Left ventricle myocardium inferior (tissue), 1 donor: ENCODE data around the gene CALCA. TPM values are rescaled to one million over a fixed set of nuclear protein-coding genes. Genes with fewer than 3 reads are reported as not detected.
A peak's percentile ranks its signal among the peaks of the same experiment; 100 is the strongest.

Experiments
- DNase-seq: peaks from one replicate; pipeline ENCODE4 v3.0.0-alpha.2; 2020
- H3K27ac ChIP-seq: fragments of 200-600 bp; replicated peaks from 2 replicates; pipeline ENCODE4 v1.8.0; 2021
- H3K27me3 ChIP-seq: fragments of 200-600 bp; 2 replicates; pipeline ENCODE4 v1.8.0; 2021; ENCODE audit warnings: low read depth
- H3K36me3 ChIP-seq: fragments of 200-600 bp; 2 replicates; pipeline ENCODE4 v1.8.0; 2021
- H3K4me1 ChIP-seq: fragments of 200-600 bp; 2 replicates; pipeline ENCODE4 v1.8.0; 2021
- H3K4me3 ChIP-seq: fragments of 200-600 bp; 2 replicates; pipeline ENCODE4 v1.8.0; 2021; ENCODE audit warnings: mild to moderate bottlenecking, moderate library complexity
- H3K9me3 ChIP-seq: fragments of 200-600 bp; replicated peaks from 2 replicates; pipeline ENCODE4 v1.8.0; 2021
- intact Hi-C: fragments of 100-400 bp; cut with micrococcal nuclease; formaldehyde crosslinking; loops from one replicate; pipeline ENCODE4 v1.11.0; 2022
- total RNA-seq: library from RNA; stranded (reverse); fragmentation: NEBNext Ultra II Directional; extraction: Animal tissue kit (Norgen Biotek cat#: 25700); gene quantifications from one replicate; pipeline ENCODE4 v1.2.1, GENCODE V29; 2021
- TF ChIP-seq, protein P1 (sequence below): fragments of 200-600 bp; IDR thresholded peaks from 2 replicates; pipeline ENCODE4 v1.8.0; 2021; ENCODE audit warnings: antibody characterized with exemption, mild to moderate bottlenecking, borderline replicate concordance
- donor health status: DM: no; HTN: yes; CAD: no; lungs with severe emphysema.

CALCA gene
- total RNA-seq, 1 donor from 2014 or later: not detected

DNA sequence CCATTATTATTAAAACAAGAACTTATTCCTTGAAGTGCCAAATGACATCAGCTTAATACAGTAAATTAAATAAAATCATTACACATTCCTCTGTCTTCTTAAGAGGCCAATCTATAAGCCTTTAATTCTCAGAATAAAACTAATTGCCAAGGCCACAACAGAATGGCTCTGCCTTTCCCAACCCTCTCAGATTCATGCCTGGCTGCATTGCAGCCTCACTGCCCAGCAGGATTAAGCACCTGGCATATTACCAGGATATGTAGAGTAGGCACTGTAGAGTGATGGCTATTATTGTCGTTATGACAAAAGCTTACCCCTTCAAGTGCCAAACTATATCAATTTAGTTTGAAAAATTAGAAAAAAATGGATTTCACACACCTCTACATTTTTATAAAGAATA lies 9.4 kb upstream of the CALCA start:
- no peaks in the 10 kb centered on the region for H3K36me3 ChIP-seq
- peak overlapping the region; percentile 7 for H3K27ac ChIP-seq
- H3K9me3 ChIP-seq: no peaks in the 10 kb centered on the region
- H3K27me3 ChIP-seq: peaks cover 38% of the 10 kb centered on the region
- intact Hi-C loops: no loop called here
- no peak for DNase-seq
- H3K4me1 ChIP-seq: peaks cover 10% of the 10 kb centered on the region
- TF ChIP-seq, protein P1, sequence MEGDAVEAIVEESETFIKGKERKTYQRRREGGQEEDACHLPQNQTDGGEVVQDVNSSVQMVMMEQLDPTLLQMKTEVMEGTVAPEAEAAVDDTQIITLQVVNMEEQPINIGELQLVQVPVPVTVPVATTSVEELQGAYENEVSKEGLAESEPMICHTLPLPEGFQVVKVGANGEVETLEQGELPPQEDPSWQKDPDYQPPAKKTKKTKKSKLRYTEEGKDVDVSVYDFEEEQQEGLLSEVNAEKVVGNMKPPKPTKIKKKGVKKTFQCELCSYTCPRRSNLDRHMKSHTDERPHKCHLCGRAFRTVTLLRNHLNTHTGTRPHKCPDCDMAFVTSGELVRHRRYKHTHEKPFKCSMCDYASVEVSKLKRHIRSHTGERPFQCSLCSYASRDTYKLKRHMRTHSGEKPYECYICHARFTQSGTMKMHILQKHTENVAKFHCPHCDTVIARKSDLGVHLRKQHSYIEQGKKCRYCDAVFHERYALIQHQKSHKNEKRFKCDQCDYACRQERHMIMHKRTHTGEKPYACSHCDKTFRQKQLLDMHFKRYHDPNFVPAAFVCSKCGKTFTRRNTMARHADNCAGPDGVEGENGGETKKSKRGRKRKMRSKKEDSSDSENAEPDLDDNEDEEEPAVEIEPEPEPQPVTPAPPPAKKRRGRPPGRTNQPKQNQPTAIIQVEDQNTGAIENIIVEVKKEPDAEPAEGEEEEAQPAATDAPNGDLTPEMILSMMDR: no peak
- no peak overlapping the region for H3K4me3 ChIP-seq

DNA sequence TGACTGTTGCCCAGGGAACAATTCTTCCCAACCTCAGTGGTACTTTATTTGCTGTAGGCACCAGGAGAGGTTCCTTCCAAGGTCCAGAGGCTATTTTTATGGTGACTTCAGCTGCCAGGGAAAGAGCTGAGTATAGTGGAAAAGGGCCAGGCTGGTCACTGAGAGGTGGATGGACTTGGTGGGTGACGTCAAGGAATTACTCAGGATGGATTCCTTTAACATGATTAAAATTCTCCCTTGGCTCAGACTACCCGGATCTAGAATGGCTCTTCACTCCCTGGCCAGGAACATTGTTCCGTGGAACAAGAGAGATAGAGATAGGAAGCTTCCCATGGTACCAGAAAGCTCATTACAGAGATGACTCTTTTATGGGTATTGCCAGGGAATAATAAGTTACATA lies 8.7 kb upstream of the CALCA start:
- intact Hi-C loops: no loop called here

DNA sequence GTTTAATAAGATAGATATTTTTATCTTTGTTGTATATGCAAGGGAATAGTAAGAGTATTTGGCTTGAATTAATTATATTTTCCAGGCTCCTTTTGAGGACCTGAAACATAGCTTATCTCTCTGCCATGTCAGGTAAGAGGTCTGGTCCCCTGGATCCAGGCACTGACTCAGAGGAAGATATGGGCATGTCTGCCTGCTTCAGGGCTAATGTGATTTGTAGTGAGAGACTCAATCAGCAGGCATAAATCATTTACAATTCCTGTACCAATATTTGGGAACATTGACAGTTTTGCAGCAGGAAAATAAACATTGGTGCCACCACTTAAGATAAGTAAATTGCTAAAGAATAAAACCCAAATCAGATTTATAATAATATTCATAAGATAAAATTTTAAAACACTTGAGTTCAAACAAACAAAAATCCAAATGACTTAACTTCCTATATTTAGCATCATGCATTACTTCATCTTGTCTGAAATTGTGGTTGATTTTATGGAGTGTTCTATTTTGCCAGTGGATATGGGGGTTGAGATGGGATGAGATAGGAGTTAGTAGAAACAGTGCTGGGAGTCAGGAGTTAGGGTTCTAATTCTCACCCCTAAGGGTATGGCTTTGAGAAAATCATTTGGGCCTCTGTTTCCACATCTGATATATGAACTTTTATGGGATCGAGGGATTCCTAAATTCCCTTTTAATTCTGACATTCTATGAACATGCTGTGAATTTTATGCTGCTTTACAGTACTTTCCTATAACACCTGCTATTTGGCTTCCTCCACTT lies 5.1 kb upstream of the CALCA start:
- Histone ChIP-seq H3K27me3 (peaks cover 76% of the 10 kb centered on the region), H3K27ac (no peak overlapping the region), H3K36me3 (no peaks in the 10 kb centered on the region), H3K4me1 (peaks cover 36% of the 10 kb centered on the region), H3K9me3 (no peaks in the 10 kb centered on the region), H3K4me3 (no peak overlapping the region)
- TF ChIP-seq, protein P1: no peak
- intact Hi-C loops: no loop called here
- DNase-seq: no peak

More for the DNA sequence above, 8.7 kb upstream of the CALCA start:
- Histone ChIP-seq H3K27me3 (peaks cover 44% of the 10 kb centered on the region), H3K36me3 (no peaks in the 10 kb centered on the region), H3K4me1 (peaks cover 10% of the 10 kb centered on the region), H3K27ac (no peak overlapping the region), H3K4me3 (no peak overlapping the region), H3K9me3 (no peaks in the 10 kb centered on the region)
- no peak for DNase-seq
- TF ChIP-seq, protein P1: no peak

DNA sequence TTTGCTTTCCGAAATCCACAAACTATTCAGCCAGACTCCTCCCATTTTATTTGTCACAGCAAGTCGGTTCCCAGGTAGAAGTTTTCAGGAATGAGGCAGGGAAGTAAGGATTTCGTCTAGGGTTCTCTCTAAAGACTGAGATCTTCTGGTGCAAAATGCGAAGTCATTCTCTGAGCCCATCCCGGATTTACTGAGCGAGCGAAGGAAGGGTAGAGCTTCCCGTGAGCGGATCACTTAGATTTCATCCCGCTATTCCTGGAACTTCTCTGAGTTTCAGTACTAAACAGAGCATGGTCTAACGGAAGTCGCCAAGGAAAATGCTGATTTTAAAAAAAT lies 3.1 kb upstream of the CALCA start:
- TF ChIP-seq, protein P1: no peak
- H3K27me3 ChIP-seq: peaks cover 97% of the 10 kb centered on the region
- H3K4me1 ChIP-seq: peaks cover 34% of the 10 kb centered on the region
- H3K4me3 ChIP-seq: peak overlapping the region; percentile 58
- intact Hi-C loops: no loop called here
- no peaks in the 10 kb centered on the region for H3K36me3 ChIP-seq
- DNase-seq: no peak
- no peak overlapping the region for H3K27ac ChIP-seq
- no peaks in the 10 kb centered on the region for H3K9me3 ChIP-seq

DNA sequence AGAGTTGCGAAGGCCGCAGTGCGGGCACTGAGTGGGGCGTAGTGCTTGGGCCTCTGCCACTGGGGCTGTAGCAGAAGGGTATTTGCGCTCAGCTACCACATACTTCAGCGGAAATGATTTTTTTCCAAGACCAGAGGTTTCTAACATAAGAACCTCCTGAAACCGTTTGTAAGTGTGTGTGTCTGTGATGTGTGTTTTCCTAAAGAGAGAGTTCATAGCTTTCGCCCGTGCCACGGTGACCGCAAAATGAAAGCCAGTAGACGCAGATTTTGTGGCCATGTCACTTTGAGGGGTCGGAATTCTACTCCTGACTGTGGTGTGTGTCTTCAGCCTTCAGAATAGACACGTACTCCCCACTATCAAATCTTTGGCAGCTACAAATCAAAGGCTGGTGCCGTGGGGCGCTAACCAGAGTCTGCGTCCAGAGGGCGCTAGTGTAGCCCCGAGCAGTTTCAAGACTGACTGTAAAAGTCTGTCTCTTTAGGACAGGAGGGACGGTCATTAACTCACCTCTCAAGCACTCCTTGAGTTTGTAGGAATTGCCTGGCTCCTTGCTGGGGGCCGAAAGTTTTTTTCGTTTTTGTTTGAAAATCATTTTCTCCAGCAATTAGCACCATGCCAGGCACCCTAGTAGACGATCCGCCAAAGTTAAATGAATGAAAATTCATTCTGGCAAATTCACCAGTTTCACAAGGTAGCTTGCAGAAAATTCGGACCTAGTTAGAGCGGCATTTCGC lies 2.5 kb upstream of the CALCA start:
- intact Hi-C loops: no loop called here
- H3K9me3 ChIP-seq: no peaks in the 10 kb centered on the region
- peak; percentile 22 for DNase-seq
- peaks cover 34% of the 10 kb centered on the region for H3K4me1 ChIP-seq
- H3K4me3 ChIP-seq: peak overlapping the region; percentile 58
- H3K27me3 ChIP-seq: peaks cover 100% of the 10 kb centered on the region
- H3K27ac ChIP-seq: no peak overlapping the region
- TF ChIP-seq, protein P1: peak; percentile 63
- H3K36me3 ChIP-seq: no peaks in the 10 kb centered on the region
